WTC11 (cell line): ENCODE measurements around the gene SLC8A1. TPM values are rescaled to one million over a fixed set of nuclear protein-coding genes. Genes with fewer than 3 reads are reported as not detected.

Experiments used
- ATAC-seq: fragments of 200-7000 bp; cut with Tn5 transposase; 2 replicates; pipeline ENCODE4 v1.10.0; 2021; ENCODE audit warnings: mild to moderate bottlenecking, moderate library complexity
- CTCF ChIA-PET: fragments of 300-600 bp; sonication (Branson Sonifier 250); formaldehyde crosslinking; loops from one replicate; lab custom pipeline; 2021; ENCODE audit warnings: antibody characterized with exemption; lab: Charles Lee
- POLR2A ChIA-PET: fragments of 350-600 bp; sonication (Branson Sonifier 250); formaldehyde crosslinking; loops from one replicate; lab custom pipeline; 2021; ENCODE audit warnings: antibody characterized with exemption; lab: Charles Lee
- DNase-seq: peaks from one replicate; pipeline ENCODE4 v3.0.0; 2021; ENCODE audit warnings: low spot score
- H3K27ac Mint-ChIP-seq: 2 replicates; pipeline ENCODE4 v1.8.0; 2021; ENCODE audit warnings: mixed read lengths
- H3K27me3 Mint-ChIP-seq: 2 replicates; pipeline ENCODE4 v1.8.0; 2021; ENCODE audit warnings: low read depth, mild to moderate bottlenecking, moderate library complexity, mixed read lengths
- H3K36me3 Mint-ChIP-seq: 2 replicates; pipeline ENCODE4 v1.8.0; 2021; ENCODE audit warnings: mixed read lengths
- H3K4me1 Mint-ChIP-seq: 2 replicates; pipeline ENCODE4 v1.8.0; 2022; ENCODE audit warnings: mixed read lengths
- H3K4me3 Mint-ChIP-seq: 2 replicates; pipeline ENCODE4 v1.8.0; 2021; ENCODE audit warnings: mild to moderate bottlenecking, moderate library complexity, mixed read lengths
- H3K9me3 Mint-ChIP-seq: 2 replicates; pipeline ENCODE4 v1.8.0; 2021; ENCODE audit warnings: mixed read lengths
- ESRRA ChIP-seq: sonication (generic); formaldehyde crosslinking; IDR thresholded peaks from 2 replicates; pipeline ENCODE4 v1.8.1; 2022; ENCODE audit warnings: mild to moderate bottlenecking, missing genetic modification reagents, borderline replicate concordance
- ETV6 ChIP-seq: sonication (generic); formaldehyde crosslinking; IDR thresholded peaks from 2 replicates; pipeline ENCODE4 v1.8.1; 2022; ENCODE audit warnings: mild to moderate bottlenecking, missing genetic modification reagents
- MYBL2 ChIP-seq: sonication (generic); formaldehyde crosslinking; IDR thresholded peaks from 2 replicates; pipeline ENCODE4 v1.8.1; 2023; ENCODE audit warnings: mild to moderate bottlenecking, moderate library complexity, missing genetic modification reagents
- SP1 ChIP-seq: sonication (generic); formaldehyde crosslinking; conservative IDR thresholded peaks from 2 replicates; pipeline ENCODE4 v1.8.1; 2022; ENCODE audit warnings: missing genetic modification reagents
- TEAD4 ChIP-seq: sonication (generic); formaldehyde crosslinking; IDR thresholded peaks from 2 replicates; pipeline ENCODE4 v1.8.0; 2022; ENCODE audit warnings: mild to moderate bottlenecking, missing genetic modification reagents
- ZNF138 ChIP-seq: sonication (generic); formaldehyde crosslinking; conservative IDR thresholded peaks from 2 replicates; pipeline ENCODE4 v1.8.1; 2022; ENCODE audit warnings: mild to moderate bottlenecking, moderate library complexity, missing genetic modification reagents
- total RNA-seq: library from RNA; stranded (reverse); gene quantifications from 3 replicates; pipeline ENCODE4 v1.2.3, GENCODE V29; 2021
- TF ChIP-seq, protein P1 (sequence below): sonication (generic); formaldehyde crosslinking; IDR thresholded peaks from 2 replicates; pipeline ENCODE4 v1.8.1; 2023; ENCODE audit warnings: mild to moderate bottlenecking, missing genetic modification reagents
- TF ChIP-seq, protein P2 (sequence below): fragments of 250-450 bp; sonication (Bioruptor Pico); conservative IDR thresholded peaks from 2 replicates; pipeline ENCODE4 v1.9.0; 2021; ENCODE audit warnings: mild to moderate bottlenecking
- TF ChIP-seq, protein P3 (sequence below): fragments of 250-450 bp; sonication (Bioruptor Pico); IDR thresholded peaks from 2 replicates; pipeline ENCODE4 v1.9.0; 2021; ENCODE audit warnings: mild to moderate bottlenecking
- TF ChIP-seq, protein P4 (sequence below): sonication (generic); formaldehyde crosslinking; conservative IDR thresholded peaks from 2 replicates; pipeline ENCODE4 v1.8.1; 2023; ENCODE audit warnings: mild to moderate bottlenecking, low read depth, missing genetic modification reagents, moderate library complexity
- TF ChIP-seq, protein P5 (sequence below): sonication (generic); formaldehyde crosslinking; IDR thresholded peaks from 2 replicates; pipeline ENCODE4 v1.8.1; 2023; ENCODE audit warnings: mild to moderate bottlenecking, missing genetic modification reagents
- TF ChIP-seq, protein P6 (sequence below): sonication (generic); formaldehyde crosslinking; IDR thresholded peaks from 2 replicates; pipeline ENCODE4 v1.8.1; 2022; ENCODE audit warnings: missing genetic modification reagents, borderline replicate concordance
- TF ChIP-seq, protein P7 (sequence below): sonication (generic); formaldehyde crosslinking; IDR thresholded peaks from 2 replicates; pipeline ENCODE4 v1.8.1; 2022; ENCODE audit warnings: mild to moderate bottlenecking, moderate library complexity, missing genetic modification reagents
- TF ChIP-seq, protein P8 (sequence below): sonication (generic); formaldehyde crosslinking; IDR thresholded peaks from 2 replicates; pipeline ENCODE4 v1.8.0; 2022; ENCODE audit warnings: missing genetic modification reagents
- TF ChIP-seq, protein P9 (sequence below): sonication (generic); formaldehyde crosslinking; IDR thresholded peaks from 2 replicates; pipeline ENCODE4 v1.8.0; 2023; ENCODE audit warnings: missing genetic modification reagents

Gene SLC8A1
- total RNA-seq, 1 experiment from 2014 or later: 2.6 TPM

DNA sequence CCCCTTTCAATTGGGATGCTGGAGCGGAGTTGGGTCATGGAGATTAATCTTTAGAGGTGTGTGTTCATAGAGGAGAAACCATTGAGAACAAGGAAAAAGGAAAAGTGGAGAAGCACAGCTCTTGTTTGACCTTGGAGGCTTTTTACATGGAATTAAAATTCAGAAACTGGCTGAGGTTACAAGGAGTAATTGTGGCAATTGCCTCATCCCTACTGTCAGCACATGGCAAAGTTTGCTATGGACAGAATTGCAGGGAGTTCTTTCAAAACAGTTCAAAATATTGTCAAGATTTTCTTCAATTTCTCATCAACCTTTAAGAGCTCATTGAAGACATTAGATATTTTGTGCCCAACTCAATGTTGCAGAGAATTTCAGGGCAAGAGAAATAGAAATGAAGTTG lies 232.7 kb downstream of the SLC8A1 start (continued):
- TF ChIP-seq, protein P1, sequence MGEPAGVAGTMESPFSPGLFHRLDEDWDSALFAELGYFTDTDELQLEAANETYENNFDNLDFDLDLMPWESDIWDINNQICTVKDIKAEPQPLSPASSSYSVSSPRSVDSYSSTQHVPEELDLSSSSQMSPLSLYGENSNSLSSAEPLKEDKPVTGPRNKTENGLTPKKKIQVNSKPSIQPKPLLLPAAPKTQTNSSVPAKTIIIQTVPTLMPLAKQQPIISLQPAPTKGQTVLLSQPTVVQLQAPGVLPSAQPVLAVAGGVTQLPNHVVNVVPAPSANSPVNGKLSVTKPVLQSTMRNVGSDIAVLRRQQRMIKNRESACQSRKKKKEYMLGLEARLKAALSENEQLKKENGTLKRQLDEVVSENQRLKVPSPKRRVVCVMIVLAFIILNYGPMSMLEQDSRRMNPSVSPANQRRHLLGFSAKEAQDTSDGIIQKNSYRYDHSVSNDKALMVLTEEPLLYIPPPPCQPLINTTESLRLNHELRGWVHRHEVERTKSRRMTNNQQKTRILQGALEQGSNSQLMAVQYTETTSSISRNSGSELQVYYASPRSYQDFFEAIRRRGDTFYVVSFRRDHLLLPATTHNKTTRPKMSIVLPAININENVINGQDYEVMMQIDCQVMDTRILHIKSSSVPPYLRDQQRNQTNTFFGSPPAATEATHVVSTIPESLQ: no peak
- TF ChIP-seq, protein P2, sequence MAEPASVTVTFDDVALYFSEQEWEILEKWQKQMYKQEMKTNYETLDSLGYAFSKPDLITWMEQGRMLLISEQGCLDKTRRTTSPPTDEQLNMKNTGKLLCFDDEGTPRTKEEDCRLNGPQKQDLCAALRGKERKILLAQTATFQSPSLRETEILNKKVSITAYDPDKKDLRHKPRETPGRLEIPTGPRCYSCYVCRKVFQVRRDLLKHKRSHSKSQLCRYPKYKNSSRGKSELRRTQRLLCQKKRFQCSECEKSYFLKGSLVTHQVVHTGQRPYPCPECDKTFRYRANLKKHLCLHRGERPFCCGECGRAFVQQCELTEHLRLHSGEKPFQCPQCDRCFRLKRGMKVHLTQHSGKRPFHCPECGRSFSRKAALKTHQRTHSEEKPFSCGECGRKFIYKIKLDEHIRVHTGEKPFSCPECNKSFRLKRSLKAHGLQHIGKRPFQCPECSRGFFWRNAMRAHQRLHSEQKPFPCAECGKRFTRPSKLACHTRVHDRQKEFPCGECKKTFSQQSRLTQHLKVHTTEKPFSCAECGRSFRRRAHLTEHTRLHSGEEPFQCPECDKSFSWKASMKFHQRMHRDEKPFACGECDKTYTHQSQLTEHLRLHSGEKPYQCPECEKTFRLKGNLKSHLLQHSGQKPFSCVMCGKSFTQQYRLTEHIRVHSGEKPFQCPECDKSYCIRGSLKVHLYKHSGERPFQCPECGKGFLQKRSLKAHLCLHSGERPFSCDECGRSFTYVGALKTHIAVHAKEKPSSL: no peak

DNA sequence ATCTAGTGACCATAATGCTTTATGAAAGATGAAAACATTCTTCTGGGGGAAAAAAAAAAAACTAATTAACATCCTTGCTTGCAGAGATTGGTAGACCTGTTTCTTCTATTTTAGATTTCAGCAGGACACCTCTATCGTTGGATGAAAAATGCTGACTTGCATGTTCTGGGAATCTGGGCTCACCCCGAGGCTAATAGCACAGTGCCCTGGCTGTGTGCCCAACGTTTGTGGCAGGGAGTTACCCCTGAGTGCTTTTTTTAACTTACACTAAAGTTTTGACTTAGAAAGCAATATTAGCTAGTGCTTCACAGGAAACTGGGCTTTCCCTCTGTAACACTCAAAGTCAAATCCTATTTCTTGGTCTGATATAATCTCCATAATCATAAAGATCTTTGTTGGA lies 233.2 kb downstream of the SLC8A1 start:
- ChIA-PET POLR2A (no interaction called here), CTCF (no interaction called here)
- Mint-ChIP-seq H3K9me3 (peaks cover 31% of the 10 kb centered on the region), H3K36me3 (peaks cover 22% of the 10 kb centered on the region), H3K4me3 (no peak overlapping the region), H3K27me3 (no peaks in the 10 kb centered on the region; the same call in 1 of the 2 replicates), H3K4me1 (peaks cover 29% of the 10 kb centered on the region), H3K27ac (no peak overlapping the region)
- DNase-seq (no peak), ATAC-seq (no peak)
- no peak for TF ChIP-seq ZNF138 (CRISPR knock-in tag)
- TF ChIP-seq, protein P3, sequence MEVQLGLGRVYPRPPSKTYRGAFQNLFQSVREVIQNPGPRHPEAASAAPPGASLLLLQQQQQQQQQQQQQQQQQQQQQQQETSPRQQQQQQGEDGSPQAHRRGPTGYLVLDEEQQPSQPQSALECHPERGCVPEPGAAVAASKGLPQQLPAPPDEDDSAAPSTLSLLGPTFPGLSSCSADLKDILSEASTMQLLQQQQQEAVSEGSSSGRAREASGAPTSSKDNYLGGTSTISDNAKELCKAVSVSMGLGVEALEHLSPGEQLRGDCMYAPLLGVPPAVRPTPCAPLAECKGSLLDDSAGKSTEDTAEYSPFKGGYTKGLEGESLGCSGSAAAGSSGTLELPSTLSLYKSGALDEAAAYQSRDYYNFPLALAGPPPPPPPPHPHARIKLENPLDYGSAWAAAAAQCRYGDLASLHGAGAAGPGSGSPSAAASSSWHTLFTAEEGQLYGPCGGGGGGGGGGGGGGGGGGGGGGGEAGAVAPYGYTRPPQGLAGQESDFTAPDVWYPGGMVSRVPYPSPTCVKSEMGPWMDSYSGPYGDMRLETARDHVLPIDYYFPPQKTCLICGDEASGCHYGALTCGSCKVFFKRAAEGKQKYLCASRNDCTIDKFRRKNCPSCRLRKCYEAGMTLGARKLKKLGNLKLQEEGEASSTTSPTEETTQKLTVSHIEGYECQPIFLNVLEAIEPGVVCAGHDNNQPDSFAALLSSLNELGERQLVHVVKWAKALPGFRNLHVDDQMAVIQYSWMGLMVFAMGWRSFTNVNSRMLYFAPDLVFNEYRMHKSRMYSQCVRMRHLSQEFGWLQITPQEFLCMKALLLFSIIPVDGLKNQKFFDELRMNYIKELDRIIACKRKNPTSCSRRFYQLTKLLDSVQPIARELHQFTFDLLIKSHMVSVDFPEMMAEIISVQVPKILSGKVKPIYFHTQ (CRISPR knock-in tag): no peak
- TF ChIP-seq, protein P4, sequence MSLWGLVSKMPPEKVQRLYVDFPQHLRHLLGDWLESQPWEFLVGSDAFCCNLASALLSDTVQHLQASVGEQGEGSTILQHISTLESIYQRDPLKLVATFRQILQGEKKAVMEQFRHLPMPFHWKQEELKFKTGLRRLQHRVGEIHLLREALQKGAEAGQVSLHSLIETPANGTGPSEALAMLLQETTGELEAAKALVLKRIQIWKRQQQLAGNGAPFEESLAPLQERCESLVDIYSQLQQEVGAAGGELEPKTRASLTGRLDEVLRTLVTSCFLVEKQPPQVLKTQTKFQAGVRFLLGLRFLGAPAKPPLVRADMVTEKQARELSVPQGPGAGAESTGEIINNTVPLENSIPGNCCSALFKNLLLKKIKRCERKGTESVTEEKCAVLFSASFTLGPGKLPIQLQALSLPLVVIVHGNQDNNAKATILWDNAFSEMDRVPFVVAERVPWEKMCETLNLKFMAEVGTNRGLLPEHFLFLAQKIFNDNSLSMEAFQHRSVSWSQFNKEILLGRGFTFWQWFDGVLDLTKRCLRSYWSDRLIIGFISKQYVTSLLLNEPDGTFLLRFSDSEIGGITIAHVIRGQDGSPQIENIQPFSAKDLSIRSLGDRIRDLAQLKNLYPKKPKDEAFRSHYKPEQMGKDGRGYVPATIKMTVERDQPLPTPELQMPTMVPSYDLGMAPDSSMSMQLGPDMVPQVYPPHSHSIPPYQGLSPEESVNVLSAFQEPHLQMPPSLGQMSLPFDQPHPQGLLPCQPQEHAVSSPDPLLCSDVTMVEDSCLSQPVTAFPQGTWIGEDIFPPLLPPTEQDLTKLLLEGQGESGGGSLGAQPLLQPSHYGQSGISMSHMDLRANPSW (CRISPR knock-in tag): no peak
- TF ChIP-seq, protein P5, sequence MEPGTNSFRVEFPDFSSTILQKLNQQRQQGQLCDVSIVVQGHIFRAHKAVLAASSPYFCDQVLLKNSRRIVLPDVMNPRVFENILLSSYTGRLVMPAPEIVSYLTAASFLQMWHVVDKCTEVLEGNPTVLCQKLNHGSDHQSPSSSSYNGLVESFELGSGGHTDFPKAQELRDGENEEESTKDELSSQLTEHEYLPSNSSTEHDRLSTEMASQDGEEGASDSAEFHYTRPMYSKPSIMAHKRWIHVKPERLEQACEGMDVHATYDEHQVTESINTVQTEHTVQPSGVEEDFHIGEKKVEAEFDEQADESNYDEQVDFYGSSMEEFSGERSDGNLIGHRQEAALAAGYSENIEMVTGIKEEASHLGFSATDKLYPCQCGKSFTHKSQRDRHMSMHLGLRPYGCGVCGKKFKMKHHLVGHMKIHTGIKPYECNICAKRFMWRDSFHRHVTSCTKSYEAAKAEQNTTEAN (CRISPR knock-in tag): no peak
- TF ChIP-seq, protein P6, sequence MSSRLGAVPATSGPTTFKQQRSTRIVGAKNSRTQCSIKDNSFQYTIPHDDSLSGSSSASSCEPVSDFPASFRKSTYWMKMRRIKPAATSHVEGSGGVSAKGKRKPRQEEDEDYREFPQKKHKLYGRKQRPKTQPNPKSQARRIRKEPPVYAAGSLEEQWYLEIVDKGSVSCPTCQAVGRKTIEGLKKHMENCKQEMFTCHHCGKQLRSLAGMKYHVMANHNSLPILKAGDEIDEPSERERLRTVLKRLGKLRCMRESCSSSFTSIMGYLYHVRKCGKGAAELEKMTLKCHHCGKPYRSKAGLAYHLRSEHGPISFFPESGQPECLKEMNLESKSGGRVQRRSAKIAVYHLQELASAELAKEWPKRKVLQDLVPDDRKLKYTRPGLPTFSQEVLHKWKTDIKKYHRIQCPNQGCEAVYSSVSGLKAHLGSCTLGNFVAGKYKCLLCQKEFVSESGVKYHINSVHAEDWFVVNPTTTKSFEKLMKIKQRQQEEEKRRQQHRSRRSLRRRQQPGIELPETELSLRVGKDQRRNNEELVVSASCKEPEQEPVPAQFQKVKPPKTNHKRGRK (CRISPR knock-in tag): no peak
- no peak for TF ChIP-seq ETV6
- TF ChIP-seq MYBL2 (CRISPR knock-in tag): no peak
- TF ChIP-seq, protein P7, sequence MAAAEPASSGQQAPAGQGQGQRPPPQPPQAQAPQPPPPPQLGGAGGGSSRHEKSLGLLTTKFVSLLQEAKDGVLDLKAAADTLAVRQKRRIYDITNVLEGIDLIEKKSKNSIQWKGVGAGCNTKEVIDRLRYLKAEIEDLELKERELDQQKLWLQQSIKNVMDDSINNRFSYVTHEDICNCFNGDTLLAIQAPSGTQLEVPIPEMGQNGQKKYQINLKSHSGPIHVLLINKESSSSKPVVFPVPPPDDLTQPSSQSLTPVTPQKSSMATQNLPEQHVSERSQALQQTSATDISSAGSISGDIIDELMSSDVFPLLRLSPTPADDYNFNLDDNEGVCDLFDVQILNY: no peak
- no peak for TF ChIP-seq ESRRA (CRISPR knock-in tag)
- TF ChIP-seq, protein P8, sequence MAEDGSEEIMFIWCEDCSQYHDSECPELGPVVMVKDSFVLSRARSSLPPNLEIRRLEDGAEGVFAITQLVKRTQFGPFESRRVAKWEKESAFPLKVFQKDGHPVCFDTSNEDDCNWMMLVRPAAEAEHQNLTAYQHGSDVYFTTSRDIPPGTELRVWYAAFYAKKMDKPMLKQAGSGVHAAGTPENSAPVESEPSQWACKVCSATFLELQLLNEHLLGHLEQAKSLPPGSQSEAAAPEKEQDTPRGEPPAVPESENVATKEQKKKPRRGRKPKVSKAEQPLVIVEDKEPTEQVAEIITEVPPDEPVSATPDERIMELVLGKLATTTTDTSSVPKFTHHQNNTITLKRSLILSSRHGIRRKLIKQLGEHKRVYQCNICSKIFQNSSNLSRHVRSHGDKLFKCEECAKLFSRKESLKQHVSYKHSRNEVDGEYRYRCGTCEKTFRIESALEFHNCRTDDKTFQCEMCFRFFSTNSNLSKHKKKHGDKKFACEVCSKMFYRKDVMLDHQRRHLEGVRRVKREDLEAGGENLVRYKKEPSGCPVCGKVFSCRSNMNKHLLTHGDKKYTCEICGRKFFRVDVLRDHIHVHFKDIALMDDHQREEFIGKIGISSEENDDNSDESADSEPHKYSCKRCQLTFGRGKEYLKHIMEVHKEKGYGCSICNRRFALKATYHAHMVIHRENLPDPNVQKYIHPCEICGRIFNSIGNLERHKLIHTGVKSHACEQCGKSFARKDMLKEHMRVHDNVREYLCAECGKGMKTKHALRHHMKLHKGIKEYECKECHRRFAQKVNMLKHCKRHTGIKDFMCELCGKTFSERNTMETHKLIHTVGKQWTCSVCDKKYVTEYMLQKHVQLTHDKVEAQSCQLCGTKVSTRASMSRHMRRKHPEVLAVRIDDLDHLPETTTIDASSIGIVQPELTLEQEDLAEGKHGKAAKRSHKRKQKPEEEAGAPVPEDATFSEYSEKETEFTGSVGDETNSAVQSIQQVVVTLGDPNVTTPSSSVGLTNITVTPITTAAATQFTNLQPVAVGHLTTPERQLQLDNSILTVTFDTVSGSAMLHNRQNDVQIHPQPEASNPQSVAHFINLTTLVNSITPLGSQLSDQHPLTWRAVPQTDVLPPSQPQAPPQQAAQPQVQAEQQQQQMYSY (CRISPR knock-in tag): no peak
- TF ChIP-seq SP1 (CRISPR knock-in tag): no peak
- TF ChIP-seq, protein P9, sequence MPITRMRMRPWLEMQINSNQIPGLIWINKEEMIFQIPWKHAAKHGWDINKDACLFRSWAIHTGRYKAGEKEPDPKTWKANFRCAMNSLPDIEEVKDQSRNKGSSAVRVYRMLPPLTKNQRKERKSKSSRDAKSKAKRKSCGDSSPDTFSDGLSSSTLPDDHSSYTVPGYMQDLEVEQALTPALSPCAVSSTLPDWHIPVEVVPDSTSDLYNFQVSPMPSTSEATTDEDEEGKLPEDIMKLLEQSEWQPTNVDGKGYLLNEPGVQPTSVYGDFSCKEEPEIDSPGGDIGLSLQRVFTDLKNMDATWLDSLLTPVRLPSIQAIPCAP: no peak
- no peak for TF ChIP-seq TEAD4 (CRISPR knock-in tag)
